NCI-H1048 (cell line): ENCODE results near the gene RHOBTB1.

Source experiments
- DNase-seq: peaks from one replicate; lab custom pipeline; 2025; lab: John Stamatoyannopoulos, UW

The RHOBTB1 gene

DNA sequence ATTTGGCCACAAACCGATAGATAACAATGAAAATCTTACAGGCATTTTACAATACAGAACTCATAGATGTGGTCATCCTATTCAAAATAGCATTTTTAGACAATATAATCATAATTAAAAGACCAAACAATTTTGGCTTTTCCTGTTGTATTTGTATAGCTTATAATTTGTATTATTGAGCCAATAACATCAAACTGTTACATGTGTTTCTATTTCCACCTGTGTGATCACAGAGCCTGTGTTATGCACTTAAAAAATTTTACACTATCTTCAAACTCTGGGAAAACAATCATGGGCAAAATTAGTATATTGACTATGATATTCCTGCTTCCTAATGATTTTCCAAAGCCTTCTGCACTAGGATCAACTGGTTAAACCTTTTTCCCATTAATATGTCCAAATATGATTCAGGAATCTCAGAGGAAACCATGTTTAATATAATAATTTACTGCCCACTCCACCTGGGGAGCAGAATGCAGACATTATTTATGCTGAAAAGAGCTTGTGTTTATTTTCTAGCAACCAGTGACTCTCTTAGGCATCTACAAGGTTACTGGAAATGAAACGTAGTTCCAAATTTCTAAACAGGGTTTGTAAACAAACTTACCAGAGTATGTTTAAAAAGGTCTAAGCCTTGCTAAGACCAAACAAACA is 1.7 kb downstream of the RHOBTB1 start:
- no peak for DNase-seq

DNA sequence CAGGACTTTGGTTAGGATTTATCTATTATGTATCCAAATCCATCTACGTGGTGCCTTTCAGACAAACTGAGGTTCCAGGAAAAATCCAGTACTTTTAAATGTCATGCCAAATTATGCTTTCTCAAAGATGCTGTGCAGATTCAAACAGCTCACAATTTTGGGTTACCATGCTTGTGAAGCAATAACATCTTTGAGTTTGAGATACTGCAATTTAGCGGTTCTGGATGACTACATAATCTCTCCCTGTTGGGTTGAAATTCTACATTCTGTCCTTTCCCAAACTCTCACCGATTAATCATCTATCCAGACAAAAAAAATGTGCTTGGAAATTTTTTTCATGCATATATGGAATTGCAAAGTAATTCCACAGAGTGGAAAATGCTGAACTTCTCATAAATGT is 3.5 kb downstream of the RHOBTB1 start:
- no peak for DNase-seq

DNA sequence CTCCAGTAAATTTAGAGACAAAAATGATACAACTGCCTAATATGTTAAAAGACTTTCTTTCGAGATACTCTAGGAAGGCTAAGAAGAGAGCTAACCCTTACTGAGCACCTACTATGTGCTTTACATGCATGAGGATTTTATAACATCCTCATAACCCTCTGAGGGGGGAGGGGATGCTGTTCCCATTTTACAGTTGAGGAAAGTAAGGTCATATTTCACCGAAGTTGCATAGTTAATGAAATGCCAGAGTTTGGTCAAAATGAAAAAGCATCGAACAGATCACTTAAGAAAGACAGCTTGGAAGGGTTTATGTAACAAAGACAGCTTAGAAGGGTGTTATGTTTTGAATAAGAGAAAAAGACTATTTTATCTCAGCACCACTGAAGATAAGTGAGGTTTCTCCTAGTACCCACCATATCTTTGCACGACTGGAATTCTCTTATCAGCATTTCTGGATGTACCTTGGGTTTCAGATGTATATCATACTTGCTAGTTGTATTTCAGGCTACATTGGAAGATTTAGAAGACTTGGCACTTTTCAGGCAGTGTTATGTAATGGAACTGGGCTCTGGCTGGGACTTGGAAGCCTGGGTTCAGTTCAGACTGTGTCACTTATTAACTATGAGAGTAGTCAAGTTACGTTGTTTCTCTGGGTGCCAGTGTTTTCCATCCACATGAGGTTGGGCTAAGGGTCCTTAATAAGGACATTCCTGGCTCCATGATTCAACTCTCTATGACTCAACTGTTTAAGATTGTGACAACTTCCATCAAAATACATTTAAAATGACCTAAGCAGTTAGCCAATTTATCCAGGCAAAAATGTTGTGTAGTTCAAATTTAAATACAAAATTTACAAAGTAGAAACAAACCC is 6.0 kb downstream of the RHOBTB1 start:
- no peak for DNase-seq

DNA sequence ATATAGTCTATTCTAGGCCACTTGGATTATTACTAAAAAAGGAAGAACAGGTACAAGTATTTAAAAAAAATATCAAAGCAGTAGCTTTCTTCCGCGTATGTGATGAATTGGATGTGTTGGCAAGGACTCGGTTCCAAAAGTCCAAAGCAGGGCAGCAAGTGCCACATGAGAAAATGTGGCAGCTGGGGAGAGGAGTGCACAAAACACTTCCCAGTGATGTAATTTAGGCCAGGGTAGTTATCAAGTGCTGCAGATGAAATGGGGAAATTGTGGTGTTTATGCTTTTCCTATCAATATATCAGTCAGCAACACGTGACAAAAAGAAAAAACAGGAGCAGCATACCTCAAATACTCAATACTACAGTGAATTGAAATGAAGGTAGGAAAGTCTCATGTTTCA is 7.0 kb downstream of the RHOBTB1 start:
- no peak for DNase-seq

DNA sequence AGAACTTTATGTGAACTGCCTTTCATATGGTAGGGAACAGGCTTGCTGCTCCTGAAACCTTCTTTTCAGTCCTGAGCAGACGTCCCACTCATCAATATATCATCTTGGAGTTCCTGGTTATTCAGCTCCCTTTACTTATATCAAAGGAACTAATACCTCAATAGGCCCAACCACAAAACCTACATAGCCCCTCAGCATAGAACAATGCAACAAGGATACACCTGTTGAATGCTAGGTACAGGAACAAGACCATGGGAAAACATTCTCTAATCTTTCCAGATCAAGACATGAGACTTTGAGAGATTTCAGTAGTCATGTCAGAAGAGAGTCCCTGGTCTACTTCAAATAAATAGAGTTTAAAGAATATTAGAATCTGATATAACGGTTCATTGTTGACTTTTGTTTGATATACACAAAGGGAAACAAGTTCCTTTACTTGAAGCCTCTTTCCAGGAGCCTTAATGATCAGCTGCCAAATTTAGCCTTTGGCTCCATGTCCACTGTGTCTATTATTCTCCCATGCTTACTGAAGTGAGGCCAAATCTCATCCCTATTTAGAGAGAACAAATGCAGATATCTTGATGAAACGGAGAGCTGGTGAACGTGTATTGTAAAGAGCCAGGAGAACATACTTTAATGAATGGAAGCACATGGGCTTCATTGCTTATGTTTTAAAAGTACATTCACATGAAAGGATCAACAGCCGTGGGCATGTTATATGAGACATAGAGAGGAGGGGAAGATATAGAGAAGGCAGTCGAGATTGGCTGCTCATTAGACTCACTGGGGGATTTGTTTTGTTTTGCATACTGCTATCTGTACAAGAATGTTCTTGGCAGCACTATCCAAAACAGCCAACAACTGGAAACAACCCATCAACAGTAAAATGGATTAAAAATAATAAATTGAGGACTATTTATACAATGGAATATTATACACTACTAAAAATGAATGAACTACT is 9.5 kb downstream of the RHOBTB1 start:
- no peak for DNase-seq

DNA sequence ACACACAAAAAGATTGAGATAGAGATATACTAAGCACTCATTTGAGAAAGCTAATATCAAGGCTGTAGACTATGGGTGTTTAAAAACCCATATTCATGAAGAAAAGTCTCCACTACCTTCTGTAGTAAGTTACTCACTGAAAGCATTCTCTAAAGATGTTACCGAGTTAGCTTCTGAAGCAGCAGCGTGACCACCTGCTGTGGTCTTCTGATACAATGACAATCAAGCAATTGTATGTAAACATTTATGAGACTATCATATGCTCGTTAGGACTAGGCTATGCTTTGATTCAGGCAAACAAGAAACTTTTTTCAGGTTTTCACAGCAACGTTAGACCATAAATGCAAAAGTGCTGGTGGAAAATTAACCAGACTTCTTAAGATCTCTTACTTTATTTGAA is 11.2 kb downstream of the RHOBTB1 start:
- no peak for DNase-seq

DNA sequence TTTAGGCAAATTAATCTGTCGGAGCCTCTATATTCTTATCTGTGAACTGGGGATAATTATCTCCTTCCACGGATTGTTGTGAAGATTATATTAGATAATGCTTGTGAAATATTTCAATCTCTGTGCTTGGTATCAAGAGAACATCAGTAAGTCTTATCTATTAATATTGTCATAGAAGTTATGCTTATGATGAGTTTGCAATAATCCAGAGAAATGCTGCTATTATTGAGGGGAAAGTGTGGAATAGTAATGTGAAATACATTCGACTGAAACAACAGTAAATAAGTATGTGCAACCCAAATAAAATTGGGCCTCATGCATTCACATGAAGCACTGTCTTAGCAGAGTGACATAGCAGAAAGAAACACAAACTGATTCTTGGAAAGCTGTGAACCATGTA is 13.7 kb downstream of the RHOBTB1 start:
- DNase-seq: no peak

DNA sequence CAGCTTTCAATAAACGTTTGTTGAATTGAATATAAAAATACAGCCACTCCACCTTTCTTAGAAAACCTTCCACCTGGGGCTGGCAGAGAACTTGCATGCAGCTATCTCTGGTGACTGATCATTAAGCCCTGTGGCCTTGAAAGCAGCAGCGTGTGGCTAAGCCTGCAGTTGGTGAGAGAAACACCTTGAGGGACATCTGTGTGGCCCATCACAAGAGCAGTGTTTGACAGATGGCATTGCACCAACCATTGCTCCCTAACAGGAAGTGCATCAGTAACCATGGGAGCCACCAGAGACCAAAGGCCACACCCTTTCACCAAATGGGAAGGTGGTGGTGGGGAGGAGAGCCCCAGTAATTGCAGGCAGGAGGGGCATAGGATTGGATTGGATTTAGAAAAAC is 22.4 kb downstream of the RHOBTB1 start:
- DNase-seq: no peak

DNA sequence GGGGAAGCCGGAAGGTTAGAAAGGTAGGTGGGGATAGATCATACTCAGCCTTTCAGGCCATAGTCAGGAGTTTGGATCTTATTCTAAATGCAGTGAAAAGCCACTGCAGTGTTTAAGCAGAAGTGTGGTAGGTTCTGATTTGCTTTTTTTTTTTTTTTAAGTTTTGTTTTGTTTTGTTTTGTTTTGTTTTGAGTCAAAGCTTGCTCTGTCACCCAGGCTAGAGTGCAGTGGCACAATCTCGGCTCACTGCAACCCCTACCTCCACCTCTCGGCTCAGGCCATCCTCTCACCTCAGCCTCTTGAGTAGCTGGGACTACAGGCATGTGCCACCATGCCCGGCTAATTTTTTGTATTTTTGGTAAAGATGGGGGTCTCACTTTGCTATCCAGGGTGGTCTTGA is 23.5 kb downstream of the RHOBTB1 start:
- DNase-seq: no peak

DNA sequence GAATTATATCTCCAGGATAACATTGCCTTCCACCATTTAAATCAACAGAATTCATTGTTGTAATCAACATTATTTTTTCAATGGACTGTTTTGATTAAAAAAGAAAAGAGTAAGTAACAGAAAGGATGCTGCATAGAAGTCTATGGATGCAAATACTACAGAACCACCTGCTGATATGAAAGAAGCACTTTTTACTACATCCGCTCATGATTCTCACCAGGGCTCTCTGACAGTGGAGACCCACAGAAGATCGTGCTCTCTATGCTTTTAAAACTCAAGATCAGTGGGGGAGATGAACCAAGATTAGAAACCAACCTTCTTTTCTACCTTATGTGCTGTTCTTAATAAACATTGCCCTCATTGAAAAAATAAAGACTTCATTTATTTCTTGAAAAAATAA is 24.4 kb downstream of the RHOBTB1 start:
- no peak for DNase-seq

DNA sequence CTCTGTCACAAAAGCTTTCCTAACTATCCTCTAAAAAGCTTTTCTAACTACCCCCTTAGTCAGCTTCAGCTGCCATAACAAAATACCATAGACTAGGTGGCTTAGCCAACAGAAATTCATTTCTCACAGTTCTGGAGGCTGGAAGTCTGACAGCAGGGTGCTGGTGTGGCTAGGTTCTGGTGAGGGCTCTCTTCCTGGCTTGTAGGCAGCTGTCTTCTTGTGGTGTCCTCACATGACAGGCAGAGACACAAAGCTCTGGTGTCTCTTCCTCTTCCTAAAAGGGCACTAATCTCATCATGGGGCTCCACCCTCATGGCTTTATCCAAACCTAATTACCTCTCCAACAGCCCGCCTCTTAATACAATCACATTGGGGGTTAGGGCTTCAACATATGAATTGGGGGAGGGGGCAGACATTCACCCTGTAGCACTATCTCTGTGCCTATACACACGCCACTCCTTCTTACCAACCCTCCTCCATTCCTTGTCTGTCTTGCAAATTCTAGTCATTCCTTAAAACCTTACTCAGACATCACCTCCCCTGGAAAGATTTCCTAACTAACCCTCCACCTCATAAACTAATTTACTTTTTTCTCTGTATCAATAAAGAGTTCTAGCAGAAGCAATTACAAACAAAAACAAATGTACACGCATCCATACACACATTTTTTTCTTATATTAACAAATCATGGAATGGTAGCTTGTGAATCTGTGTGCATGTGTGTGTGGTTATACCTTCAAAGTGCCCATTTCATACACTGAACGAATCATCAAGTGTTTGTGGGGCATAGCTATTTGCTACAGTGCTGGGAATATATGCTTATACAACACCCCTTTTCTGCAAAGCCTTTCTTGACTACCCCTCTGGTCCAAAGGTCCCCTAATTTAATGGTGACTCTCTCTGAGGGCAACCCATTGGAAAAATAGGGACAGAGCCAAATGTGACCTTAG is 26.4 kb downstream of the RHOBTB1 start:
- DNase-seq: no peak

DNA sequence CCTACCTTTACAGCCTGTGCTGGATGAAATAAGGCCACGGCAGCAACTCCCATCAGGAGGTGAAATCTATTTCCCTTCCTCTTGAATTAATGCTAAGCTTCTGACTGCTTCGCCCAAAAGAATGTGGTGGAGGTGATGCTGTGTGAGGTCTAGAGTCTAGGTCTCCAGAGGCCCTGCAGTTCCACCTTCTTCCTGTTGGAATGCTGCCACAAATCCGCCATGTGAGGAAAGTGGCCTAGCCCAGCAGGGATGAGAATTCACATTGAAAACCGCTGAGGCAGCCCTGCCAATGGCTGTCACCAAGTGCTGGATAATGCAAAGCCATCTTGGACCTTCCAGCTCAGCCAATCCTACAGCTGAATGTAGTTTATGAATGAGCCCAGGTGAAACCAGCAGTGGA is 28.0 kb downstream of the RHOBTB1 start:
- DNase-seq: no peak

DNA sequence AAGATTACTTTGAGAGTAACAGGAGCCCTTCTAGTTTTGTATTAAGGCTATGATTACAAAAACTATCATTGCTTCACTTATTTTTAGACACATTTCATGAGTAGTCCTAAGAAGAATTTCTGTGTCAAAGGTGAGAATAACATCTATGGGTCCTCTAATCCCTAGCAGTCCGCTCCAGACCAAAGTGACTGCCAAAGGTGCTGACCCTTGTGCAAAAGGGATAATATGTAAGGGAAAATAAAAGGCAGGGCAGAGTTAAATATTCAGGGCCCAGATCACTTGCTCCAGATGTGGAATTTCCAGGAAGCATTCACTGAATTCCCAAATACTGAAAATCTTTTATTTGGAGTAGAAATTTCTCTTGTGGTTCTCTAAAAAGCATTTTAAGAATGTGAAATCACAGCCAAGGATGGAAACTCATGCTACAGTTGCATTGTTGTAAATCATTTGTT is 29.3 kb downstream of the RHOBTB1 start:
- no peak for DNase-seq

DNA sequence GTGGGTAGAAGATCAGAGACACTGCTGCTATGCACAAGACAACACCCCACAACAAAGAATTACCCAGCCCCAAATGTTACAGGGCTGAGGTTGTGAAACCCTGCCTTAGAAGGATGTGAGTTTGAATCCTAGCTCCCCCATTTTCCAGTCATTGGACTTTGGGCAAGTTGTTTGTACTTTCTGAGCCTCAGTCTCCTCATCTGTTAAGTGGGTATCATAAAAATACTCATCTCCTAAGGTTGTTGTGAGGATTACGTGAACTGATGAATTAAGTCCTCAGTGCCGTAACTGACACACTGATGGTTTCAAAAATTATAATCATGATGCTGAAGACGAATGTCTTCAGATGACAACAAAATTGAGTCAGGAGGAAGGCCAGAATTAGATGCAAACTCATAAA is 30.3 kb downstream of the RHOBTB1 start:
- no peak for DNase-seq

DNA sequence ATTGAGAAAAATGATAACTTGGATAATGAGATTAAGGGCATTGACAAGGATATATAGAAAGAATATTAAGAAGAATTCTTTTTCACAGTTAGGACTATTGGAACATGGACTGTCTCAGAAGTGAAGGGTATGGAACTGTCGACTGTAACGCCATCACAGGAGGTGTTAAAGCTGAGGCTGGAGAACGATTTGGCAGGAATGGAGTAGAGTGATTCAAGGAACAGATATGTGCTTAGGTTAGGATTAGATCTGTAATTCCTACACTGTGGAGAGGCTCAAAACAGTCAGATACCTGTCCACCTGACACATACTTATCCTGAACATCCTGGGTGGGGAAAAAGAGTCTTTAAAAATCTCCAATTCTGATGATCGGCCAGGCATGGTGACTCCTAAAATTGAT is 30.9 kb downstream of the RHOBTB1 start:
- DNase-seq: no peak

DNA sequence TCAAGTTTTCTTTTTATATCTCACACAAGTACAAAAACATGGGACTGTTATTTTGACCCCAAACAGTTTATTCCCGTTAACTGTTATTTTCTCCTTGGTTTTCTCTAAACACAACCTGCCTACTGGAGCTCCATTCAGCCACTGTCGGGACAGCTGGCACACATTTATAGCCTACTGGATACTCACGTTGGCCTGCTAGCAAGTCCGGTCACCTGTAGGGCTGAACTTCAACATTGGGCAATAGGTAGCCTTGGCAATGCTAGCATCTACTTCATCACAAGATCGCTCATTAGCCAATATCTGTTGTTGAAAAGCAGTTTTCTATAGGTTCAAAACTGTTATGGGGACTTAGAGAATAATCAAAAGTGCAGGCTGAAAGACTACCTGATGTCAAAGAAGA is 32.3 kb downstream of the RHOBTB1 start:
- DNase-seq: no peak

DNA sequence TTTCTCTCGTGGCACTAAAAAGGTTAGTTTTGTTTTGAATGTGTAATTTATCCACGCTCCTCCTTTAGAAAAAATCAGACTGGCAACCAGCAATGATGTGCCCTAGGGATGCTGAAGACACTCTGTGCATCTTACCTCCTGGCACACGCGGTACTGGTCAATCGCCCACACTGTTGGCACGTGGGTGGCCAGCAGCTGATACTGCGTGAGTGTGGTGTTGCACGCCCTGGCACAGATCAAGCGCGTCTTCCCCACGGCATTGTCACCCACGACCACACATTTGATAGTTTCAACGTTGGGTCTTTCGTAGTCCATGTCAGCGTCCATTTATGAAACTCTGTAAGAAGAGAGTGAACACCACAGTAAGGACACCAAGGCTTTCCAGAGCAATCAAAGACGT is 32.8 kb downstream of the RHOBTB1 start:
- no peak for DNase-seq

DNA sequence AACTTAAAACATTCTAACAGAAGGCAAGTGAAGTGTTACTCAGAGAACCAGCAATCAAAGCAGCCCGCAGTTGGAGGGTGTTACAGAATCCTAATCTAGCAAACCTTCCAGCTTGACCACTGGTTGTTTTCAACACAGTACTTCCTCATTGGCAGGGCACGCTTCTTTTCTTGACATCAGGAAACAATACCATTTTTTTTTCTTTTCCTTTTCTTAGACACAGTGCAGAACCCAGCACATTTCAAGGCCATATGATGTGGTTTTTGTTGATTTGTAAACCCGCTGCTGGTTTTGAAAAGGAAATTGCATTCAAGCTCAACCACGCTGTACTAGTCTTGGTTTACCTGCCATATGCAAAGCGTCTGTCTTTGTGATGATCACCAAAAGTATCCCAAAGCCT is 33.4 kb downstream of the RHOBTB1 start:
- no peak for DNase-seq

DNA sequence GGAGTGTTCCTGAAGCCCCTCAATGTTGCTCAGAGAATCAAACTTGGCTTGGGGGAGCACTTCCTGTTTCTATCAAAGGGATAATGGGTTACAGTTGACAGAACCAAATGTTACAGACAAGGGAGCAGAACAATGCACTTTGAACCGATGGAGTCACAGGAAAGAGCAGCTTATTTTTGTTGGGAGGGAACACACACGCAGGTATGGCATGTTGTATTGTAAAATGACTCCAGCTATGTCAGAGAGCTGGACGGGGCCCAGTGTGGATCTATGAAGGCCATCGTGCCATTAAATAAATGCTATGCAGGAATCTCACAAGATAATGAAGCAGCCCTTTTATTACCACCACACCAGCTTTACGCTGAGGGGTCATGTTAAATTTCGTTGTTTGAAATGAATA is 35.1 kb downstream of the RHOBTB1 start:
- no peak for DNase-seq

DNA sequence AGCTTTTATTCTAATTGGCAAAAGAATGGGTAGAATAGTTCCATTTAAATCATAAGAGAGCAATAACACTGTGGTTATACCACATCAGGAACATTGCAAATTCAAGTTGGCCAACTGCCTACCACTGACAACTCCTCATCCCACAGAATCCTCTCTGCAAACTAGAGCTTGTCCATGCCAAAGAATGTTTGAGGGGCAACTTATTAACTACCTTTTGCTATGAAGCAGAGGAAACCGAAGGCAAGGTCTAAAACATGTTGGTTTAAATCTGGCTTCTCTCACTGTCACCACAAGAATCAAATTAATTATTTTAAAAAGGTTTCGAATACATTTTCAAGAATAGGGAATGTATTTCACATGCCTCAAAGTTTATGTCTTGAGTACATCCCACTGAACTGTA is 36.0 kb downstream of the RHOBTB1 start:
- no peak for DNase-seq

DNA sequence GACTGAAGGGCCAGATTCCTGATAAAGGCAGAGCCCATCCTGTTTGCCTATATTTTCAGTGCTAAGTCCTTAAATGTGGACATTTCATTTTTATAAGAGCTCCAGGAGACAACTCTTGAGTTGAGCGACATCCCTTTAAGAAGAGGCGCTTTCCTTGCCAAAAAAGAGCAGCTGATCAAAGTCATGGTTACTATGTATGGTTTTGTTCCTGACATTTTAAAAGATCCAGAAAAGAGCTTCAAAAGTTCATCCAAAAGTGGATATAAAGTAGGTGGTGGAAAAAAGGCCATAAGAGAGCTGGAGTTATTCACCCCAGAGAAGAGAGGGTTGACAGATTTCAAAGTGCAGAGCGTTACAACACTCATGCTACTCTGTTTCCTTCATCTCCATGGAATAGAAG is 36.7 kb downstream of the RHOBTB1 start:
- no peak for DNase-seq
